ENCODE data around the gene PGLYRP1.
A peak's percentile ranks its signal among the peaks of the same experiment; 100 is the strongest.

The PGLYRP1 gene

DNA sequence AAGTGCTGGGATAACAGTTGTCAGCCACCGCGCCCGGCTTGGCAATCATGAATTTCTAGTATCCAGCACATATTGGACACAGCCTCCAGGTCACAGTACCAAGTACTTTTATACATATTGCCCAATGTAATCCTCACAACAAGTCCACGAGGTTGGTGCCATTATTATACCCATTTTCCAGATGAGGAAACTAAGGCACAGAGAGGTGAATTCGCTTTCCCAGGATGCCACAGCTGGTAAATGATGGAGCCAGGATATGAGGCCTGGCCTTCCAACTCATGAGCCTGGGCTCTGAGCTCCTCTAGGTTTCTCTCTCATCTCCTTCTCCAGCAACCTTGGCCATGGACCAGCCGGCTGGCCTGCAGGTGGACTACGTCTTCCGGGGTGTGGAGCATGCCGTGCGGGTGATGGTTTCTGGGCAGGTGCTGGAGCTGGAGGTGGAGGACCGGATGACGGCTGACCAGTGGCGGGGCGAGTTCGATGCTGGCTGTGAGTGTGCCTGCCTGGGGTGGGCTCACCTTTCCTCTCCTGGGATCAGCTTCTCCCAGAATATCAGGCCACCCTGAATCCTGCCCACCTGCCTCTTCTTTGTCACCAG lies 20.1 kb downstream of the PGLYRP1 start:
- FAIRE-seq (no peak), DNase-seq (ENCODE audit: insufficient read length, low spot score) (no peak)
- no peak for TF ChIP-seq POLR2A (IDR thresholded peaks at IDR 0.05; ENCODE audit: low read depth, low read length)

DNA sequence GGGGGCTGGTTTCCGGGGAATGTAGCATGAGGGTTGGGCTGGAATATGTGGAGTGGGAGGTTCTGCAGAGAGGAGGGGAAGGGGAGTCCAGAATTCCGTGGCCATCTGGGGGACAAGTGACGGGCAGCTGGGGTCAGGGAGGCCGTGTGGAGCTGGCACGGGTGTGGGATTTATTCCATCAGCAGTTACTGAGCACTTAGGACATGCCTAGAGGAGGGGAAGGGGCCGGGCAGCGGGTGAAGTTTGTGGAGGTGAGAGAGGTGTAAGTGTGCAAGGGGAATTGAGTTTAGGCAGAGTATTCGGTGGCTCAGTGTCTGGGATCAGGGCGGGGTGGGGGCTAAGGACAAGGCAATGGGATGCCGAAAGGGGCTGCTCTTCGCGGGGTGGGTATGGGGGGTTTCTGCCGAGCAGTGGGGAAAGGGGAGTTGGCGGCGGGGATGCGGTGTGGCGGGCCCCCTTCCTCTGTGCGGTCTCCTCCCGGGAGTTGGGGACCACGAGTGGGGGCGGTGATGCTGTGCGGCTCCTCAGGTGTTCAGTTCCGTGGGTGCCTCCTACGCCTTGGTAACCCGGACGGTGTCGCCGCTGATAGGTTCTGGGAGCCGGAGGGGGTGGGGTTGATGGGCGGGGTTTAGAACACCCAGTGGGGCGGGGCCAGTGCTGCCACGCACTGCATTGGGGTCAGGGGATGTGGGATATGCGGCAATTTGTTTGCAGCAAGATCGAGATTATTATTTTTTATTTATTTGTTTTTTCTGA lies 22.2 kb downstream of the PGLYRP1 start:
- TF ChIP-seq POLR2A (IDR thresholded peaks at IDR 0.05; ENCODE audit: low read depth, low read length) = no peak
- FAIRE-seq (no peak), DNase-seq (ENCODE audit: insufficient read length, low spot score) (no peak)

DNA sequence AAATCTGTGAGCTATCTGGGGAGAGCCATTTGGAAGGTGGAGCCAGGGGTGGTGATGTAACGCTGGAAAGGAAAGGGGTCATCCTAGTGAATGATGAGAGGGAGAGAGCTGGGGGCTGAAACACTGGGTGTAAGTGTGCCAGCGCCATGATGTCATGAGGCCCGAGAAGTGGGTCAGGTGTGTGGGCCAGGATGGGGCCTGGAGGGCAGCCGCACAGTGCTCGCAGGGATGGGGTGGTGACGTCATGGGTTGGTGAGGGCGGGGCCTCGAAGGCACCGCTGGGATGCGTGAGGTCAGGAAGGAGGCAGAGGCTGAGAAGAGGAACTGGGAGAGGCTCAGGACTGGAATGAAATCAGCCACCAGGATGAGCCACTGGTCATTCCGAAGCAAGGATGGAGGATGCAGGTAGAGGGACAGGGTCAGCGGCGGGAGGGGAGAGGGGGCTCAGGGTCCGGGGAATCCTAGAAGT lies 23.2 kb downstream of the PGLYRP1 start:
- FAIRE-seq = no peak
- TF ChIP-seq POLR2A (IDR thresholded peaks at IDR 0.05; ENCODE audit: low read depth, low read length) = no peak
- no peak for DNase-seq (ENCODE audit: insufficient read length, low spot score)

DNA sequence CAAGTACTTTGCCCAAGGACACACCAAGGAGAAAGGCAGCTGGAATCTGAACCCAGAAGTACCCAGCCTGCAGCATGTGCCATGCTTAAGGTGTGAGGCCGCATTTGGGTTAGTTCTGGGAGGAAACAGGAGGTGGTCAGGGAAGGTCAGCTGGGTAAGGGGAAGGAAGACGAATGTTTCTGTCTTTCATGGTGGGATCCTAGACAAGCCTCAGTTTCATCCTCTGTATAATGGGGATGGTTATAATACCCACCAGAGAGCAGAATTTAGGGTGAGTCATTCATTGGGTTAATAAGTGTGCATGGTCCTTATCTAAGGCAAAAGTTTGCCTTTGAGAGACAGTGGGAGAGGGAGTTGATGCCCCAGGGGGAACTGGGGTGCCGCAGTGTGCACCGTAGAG lies 24.0 kb downstream of the PGLYRP1 start:
- FAIRE-seq = no peak
- no peak for DNase-seq (ENCODE audit: insufficient read length, low spot score)
- no peak for TF ChIP-seq POLR2A (IDR thresholded peaks at IDR 0.05; ENCODE audit: low read depth, low read length)

DNA sequence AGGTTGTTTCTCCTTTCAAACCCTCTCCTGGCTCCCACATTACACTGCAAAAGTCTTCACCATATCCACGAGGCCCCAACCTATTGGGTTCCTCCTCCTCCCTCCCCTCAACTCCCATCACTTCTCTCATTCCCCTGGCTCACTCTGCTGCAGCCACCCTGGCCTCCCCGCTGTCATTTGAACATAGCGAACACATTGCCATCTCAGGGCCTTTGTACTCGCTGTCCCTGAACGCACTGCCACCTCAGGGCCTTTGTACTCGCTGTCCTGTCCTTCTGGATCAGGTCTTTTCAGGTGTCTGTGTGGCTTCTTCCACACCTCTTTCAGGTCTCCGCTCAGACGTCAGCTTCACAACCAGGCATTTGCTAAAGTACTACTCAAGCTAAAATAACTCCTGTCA lies 25.9 kb downstream of the PGLYRP1 start:
- TF ChIP-seq POLR2A (IDR thresholded peaks at IDR 0.05; ENCODE audit: low read depth, low read length) = no peak
- FAIRE-seq = no peak

DNA sequence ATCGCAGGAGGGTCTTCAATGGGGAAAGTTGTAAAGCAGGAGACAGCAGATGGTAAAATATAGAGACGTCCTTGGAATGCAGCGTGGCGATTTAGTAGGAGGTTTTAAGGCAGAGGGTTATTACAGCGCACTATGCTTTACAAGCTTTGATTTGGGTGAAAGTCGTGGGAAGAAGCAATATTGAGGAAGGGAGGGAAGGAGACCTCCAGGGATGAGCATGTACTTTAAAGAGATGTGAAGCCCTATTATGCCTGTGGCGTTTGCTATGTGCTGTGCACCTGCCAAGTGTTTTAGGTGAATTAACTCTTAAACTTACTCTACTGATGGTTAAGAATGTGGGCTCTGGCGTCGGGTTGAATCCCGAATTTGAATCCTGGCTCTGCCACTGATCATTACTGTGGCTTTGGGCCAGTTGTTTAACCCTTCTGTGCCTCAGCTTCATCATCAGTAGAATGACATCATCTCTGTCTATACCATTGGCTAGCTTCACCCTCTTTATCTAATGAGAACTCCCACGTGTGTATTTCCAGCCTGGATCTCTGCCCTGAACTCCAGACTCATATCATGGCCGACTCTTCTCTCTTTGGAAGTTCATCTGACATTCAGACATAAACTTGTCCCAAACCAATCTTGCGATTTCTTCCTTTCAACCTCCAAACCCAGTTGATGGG lies 27.0 kb downstream of the PGLYRP1 start:
- TF ChIP-seq POLR2A (IDR thresholded peaks at IDR 0.05; ENCODE audit: low read depth, low read length) = no peak
- no peak for DNase-seq (ENCODE audit: insufficient read length, low spot score)
- FAIRE-seq = no peak

More for the DNA sequence above, 25.9 kb downstream of the PGLYRP1 start:
- no peak for DNase-seq (ENCODE audit: insufficient read length, low spot score)

DNA sequence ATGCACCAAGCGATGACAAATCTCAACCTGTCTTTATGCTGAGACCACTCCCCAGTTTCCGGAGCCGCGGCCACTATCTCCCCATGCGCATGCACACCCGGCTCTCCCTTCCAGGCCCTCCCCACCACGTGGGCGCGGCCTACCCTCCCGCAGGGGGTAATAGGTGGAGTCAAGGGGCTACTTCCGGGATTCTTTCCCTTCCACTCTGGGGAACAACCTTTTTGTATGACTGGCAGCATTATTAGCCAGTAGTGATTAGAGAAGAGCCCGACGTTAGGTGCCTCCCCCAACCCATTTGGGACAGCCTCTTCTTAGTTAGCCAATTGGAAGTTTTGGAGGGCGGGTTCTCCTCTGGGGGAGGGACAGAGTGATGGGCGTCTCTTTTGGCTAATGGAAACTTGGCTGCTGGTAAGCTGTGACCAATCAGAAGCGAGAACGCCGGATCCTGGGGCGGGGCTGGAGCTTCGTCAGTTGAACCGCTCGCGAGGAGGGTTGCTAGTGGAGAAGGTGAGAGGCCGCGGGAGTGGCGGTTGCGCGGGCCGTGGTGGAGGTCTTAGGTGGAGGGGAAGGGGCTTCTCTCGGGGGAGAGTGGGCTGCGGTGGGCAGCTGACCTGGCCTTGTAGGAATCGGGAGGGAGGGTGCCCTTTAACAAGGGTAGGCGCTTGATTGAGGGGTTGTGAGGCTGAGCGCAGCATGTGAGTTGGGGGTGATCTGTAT lies 27.7 kb downstream of the PGLYRP1 start, which contains the start of gene CCDC61:
Gene CCDC61, plus strand, starts transcription at position 470 of the 717 bp plus-strand sequence. CDS start 7,552 bp downstream, outside the sequence.
- TF ChIP-seq POLR2A (IDR thresholded peaks at IDR 0.05; ENCODE audit: low read depth, low read length) = peak; percentile 70
- FAIRE-seq = peak; percentile 91
- peak; percentile 79 for DNase-seq (ENCODE audit: insufficient read length, low spot score)

DNA sequence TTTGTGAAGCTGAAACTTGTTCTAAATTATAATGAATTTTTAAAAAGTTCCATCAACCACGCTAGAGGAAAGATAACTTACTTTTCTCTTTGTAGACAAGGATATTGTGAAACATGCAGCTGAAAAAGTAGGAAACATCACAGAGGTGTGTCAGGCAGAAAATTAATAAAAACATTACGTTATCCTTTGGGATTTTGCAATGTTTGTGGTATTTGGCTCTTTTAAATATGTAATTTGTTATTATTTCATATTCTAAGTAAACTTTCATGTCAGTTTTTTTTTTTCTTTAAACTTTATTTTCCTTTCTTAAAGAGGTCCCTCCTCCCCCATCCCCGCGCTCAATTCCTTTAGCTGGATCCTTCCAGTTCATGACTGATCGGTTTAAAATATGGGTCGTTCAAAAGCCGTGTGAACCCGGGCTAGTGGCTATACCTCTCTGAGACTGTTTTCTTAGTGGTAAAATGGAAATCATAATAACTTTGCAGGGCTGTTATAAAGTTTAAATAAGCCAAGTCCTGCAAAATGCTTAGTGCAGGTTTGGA lies 28.3 kb downstream of the PGLYRP1 start:
- no peak for TF ChIP-seq POLR2A (IDR thresholded peaks at IDR 0.05; ENCODE audit: low read depth, low read length)
- DNase-seq (ENCODE audit: insufficient read length, low spot score) (no peak), FAIRE-seq (no peak)

DNA sequence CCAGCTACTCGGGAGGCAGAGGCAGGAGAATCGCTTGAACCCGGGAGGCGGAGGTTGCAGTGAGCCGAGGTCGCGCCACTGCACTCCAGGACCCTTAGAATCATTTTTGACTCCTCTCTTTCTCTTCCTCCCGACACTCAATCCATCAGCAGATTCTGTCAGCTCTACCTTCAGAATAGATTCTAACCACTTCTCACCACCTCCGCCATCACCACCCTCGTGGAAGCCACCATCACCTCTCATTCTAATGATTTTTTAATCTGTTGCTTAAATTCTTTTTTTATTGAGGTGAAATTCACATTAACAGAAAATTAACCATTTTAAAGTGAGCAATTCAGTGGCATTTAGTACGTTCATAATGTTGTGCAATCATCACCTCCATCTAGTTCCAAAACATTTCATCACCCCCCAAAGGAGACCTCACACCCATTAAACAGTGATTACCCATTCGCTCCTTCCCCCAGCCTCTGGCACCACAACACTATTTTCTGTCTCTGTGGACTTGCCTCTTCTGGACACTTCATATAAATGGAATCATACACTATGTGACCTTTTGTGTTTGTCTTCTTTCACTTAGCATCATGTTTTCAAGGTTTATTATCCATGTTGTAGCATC lies 32.6 kb downstream of the PGLYRP1 start:
- FAIRE-seq (no peak), DNase-seq (ENCODE audit: insufficient read length, low spot score) (no peak)
- no peak for TF ChIP-seq POLR2A (IDR thresholded peaks at IDR 0.05; ENCODE audit: low read depth, low read length)

DNA sequence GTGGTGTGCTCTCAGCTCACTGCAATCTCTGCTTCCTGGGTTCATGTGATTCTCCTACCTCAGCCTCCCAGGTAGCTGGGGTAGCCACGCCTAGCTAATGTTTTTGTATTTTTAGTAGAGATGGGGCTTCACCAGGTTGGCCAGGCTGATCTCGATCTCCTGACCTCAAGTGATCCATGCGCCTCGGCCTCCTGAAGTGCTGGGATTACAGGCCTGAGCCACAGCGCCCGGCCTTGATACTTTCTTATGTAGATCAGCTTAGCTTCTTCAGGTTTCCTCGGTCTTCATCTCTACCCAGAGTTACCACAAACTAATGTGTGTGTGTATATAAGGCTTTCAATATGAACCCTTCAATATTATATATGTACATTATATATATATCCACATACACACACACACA lies 37.5 kb downstream of the PGLYRP1 start:
- no peak for DNase-seq (ENCODE audit: insufficient read length, low spot score)

DNA sequence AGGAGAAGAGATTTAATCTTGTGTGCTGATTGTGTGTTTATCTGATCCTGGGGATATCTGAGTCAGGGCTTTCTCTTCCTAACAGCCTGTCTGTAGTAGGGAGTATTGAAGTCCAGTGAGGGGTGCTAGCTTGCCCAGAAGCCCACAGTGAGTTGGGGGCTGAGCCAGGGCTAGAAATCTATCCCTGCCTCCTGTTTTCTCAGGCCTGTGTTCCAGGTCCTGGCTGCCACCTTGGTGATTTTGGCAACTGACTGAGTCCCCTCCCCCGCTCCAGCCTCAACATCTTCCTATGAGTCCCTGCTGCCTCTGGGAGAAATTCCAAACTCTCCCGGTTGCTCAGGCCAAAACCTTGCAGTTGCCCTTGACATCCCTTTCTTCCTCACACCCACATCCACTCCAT lies 41.5 kb downstream of the PGLYRP1 start:
- FAIRE-seq = no peak
- TF ChIP-seq POLR2A (IDR thresholded peaks at IDR 0.05; ENCODE audit: low read depth, low read length) = no peak
- DNase-seq (ENCODE audit: insufficient read length, low spot score) = no peak

More for the DNA sequence above, 37.5 kb downstream of the PGLYRP1 start:
- no peak for TF ChIP-seq POLR2A (IDR thresholded peaks at IDR 0.05; ENCODE audit: low read depth, low read length)
- FAIRE-seq = no peak

DNA sequence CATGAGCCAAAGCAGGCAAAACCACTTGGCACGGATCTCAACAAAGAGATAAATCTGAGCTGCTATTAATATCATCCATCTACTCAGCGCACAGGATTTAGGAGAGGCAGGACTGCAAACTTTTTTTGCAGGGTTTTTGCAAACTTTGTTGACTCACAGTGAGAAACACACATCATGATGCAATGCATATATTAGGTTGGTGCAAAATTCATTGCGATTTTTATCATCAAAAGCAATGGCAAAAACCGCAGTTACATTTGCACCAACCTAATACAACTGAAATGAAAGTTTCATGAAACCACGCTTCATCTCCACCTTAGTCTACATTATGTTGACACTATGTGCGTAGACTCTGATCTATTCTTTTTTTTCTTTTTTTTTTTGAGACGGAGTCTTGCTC lies 44.7 kb downstream of the PGLYRP1 start:
- no peak for TF ChIP-seq POLR2A (IDR thresholded peaks at IDR 0.05; ENCODE audit: low read depth, low read length)
- no peak for DNase-seq (ENCODE audit: insufficient read length, low spot score)
- FAIRE-seq = no peak

DNA sequence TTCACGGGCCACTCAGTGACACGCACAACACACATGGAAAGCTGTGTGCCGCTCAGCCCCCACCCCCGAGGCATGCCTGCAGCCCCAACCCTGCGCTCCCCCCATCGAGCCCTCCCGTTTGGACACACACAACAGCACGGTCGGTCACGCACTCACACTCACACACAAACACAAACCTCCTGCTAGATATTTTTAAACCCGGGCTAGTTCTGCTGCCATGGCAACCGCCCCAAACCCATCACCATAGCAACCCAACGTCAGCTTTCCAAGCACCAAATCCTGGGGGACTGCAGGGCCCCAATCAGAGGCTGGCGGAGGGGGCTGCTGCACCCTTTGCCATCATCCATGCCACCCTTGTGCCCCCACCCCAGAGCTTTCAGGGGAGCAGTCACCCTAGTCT lies 46.7 kb downstream of the PGLYRP1 start:
- no peak for TF ChIP-seq POLR2A (IDR thresholded peaks at IDR 0.05; ENCODE audit: low read depth, low read length)
- no peak for DNase-seq (ENCODE audit: insufficient read length, low spot score)
- no peak for FAIRE-seq

All from H54 (cell line).